Nephron (organoid): ENCODE data around the gene PCDH10.

Experiments
- H3K27ac Mint-ChIP-seq, 3 experiments: 2 replicates each; pipeline ENCODE4 v1.8.0; 2020; ENCODE audit warnings: mixed read lengths in 3 of 3, mild to moderate bottlenecking in 2 of 3, moderate library complexity in 1 of 3
- H3K27me3 Mint-ChIP-seq: 2 replicates; pipeline ENCODE4 v1.8.0; 2021; ENCODE audit warnings: low read depth, mild to moderate bottlenecking, moderate library complexity, mixed read lengths
- H3K36me3 Mint-ChIP-seq: 2 replicates; pipeline ENCODE4 v1.8.0; 2020; ENCODE audit warnings: low read depth, mixed read lengths
- H3K4me1 Mint-ChIP-seq: 2 replicates; pipeline ENCODE4 v1.8.0; 2020; ENCODE audit warnings: mixed read lengths
- H3K4me3 Mint-ChIP-seq, 3 experiments: 2 replicates each; pipeline ENCODE4 v1.8.0; 2020; ENCODE audit warnings: mild to moderate bottlenecking in 3 of 3, mixed read lengths in 3 of 3, moderate library complexity in 2 of 3
- H3K9me3 Mint-ChIP-seq: 2 replicates; pipeline ENCODE4 v1.8.0; 2020; ENCODE audit warnings: mixed read lengths
- CTCF ChIP-seq, 3 experiments: fragments of 200-600 bp; sonication (generic); IDR thresholded peaks; one replicate each; pipeline ENCODE4 v1.5.0; 2021; ENCODE audit warnings: antibody characterized with exemption in 3 of 3; ENCODE audit not compliant: unreplicated experiment in 3 of 3

Gene PCDH10

GRCh38 chr4:133151691-133152329, 2.7 kb downstream of the PCDH10 start:
- TF ChIP-seq CTCF (IDR thresholded peaks at IDR 0.05; ENCODE audit: unreplicated experiment in 3 of 3) = peak; percentile 28 to 49 (median 33)
- Mint-ChIP-seq H3K27ac (peak overlapping the region in 1 of 3 experiments; percentile 1), H3K4me1 (peaks cover 46% of the 10 kb centered on the region), H3K36me3 (no peaks in the 10 kb centered on the region), H3K27me3 (peaks cover 65% of the 10 kb centered on the region), H3K4me3 (peak overlapping the region; percentile 90 to 92 (median 91)), H3K9me3 (no peaks in the 10 kb centered on the region)

GRCh38 chr4:133152330-133152821, 3.3 kb downstream of the PCDH10 start:
- Mint-ChIP-seq H3K27ac (peak overlapping the region in 1 of 3 experiments; percentile 1), H3K4me1 (peaks cover 43% of the 10 kb centered on the region), H3K4me3 (peak overlapping the region; percentile 90 to 92 (median 91)), H3K27me3 (peaks cover 65% of the 10 kb centered on the region), H3K9me3 (no peaks in the 10 kb centered on the region), H3K36me3 (no peaks in the 10 kb centered on the region)
- no peak for TF ChIP-seq CTCF (IDR thresholded peaks at IDR 0.05; ENCODE audit: unreplicated experiment in 3 of 3)

GRCh38 chr4:133152831-133153481, 3.9 kb downstream of the PCDH10 start:
- Mint-ChIP-seq H3K4me1 (peaks cover 46% of the 10 kb centered on the region), H3K4me3 (peak overlapping the region; percentile 90 to 92 (median 91)), H3K27ac (peak overlapping the region in 1 of 3 experiments; percentile 1), H3K36me3 (no peaks in the 10 kb centered on the region), H3K9me3 (no peaks in the 10 kb centered on the region), H3K27me3 (peaks cover 62% of the 10 kb centered on the region)
- no peak for TF ChIP-seq CTCF (IDR thresholded peaks at IDR 0.05; ENCODE audit: unreplicated experiment in 3 of 3)

- H3K4me1 Mint-ChIP-seq = peaks cover 31% of the 10 kb centered on the region
- no peak overlapping the region for H3K27ac Mint-ChIP-seq
- TF ChIP-seq CTCF (IDR thresholded peaks at IDR 0.05; ENCODE audit: unreplicated experiment in 3 of 3) = peak; percentile 74 to 76 (median 75)
- peaks cover 45% of the 10 kb centered on the region for H3K27me3 Mint-ChIP-seq
- no peaks in the 10 kb centered on the region for H3K36me3 Mint-ChIP-seq
- H3K9me3 Mint-ChIP-seq = no peaks in the 10 kb centered on the region
- H3K4me3 Mint-ChIP-seq = peak overlapping the region in 1 of 3 experiments; percentile 56
Observed at GRCh38 chr4:133154725-133155124, 5.6 kb downstream of the PCDH10 start.

GRCh38 chr4:133156096-133156495, 7.0 kb downstream of the PCDH10 start:
- Mint-ChIP-seq H3K4me3 (peak overlapping the region in 1 of 3 experiments; percentile 41), H3K9me3 (no peaks in the 10 kb centered on the region), H3K27ac (peak overlapping the region in 2 of 3 experiments; percentile 4 to 9), H3K4me1 (peaks cover 28% of the 10 kb centered on the region), H3K27me3 (peaks cover 31% of the 10 kb centered on the region), H3K36me3 (no peaks in the 10 kb centered on the region)
- no peak for TF ChIP-seq CTCF (IDR thresholded peaks at IDR 0.05; ENCODE audit: unreplicated experiment in 3 of 3)
